ENCODE data around the gene SMIM34.

DNA sequence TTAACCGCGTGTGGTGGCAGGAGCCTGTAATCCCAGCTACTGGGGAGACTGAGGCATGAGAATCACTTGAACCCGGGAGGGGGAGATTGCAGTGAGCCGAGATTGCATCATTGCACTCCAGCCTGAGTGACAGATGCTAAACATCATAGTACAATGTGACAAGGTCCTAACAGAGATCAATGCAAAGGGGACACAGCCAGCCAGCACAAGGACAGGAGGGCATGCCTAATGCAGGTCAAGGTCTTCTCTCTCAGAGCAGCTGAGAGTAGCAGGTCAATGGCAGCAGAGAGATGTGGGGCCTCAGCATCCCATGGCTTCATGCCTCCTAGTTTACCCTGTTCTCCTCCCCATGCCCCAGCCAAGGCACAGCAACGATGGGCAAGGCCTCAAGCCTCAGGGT is 51.4 kb downstream of the SMIM34 start:
- TF ChIP-seq POLR2A (IDR thresholded peaks at IDR 0.05; ENCODE audit: low read depth, low read length) (no peak), SPI1 (IDR thresholded peaks at IDR 0.05; ENCODE audit: low read depth, low read length) (no peak), POLR2AphosphoS5 (IDR thresholded peaks at IDR 0.05; ENCODE audit: low read depth, low read length) (no peak), TAF1 (IDR thresholded peaks at IDR 0.05; ENCODE audit: low read depth, low read length) (no peak), PAX5 (IDR thresholded peaks at IDR 0.05; ENCODE audit: insufficient read depth, low read length, severe bottlenecking) (no peak), POU2F2 (IDR thresholded peaks at IDR 0.05; ENCODE audit: low read depth, low read length) (no peak)
